Neural progenitor cell (in vitro differentiated cells): ENCODE measurements around the gene FUBP1. TPM values are rescaled to one million over a fixed set of nuclear protein-coding genes. Genes with fewer than 3 reads are reported as not detected.

ENCODE experiments used
- DNase-seq: peaks from one replicate; pipeline ENCODE4 v3.0.0-alpha.2; 2016; ENCODE audit warnings: low spot score
- H2AFZ ChIP-seq: fragments of 200-600 bp; sonication (generic); replicated peaks from 2 replicates; pipeline ENCODE4 v1.6.1; 2016; ENCODE audit warnings: antibody characterized with exemption
- H3F3A ChIP-seq: fragments of 200-600 bp; sonication (generic); 2 replicates; pipeline ENCODE4 v1.6.1; 2016; ENCODE audit warnings: antibody characterized with exemption, low read depth
- H3K27ac ChIP-seq: fragments of 200-600 bp; sonication (generic); 2 replicates; pipeline ENCODE4 v1.5.1; 2016; ENCODE audit warnings: mild to moderate bottlenecking
- H3K27me3 ChIP-seq: fragments of 200-600 bp; sonication (generic); 2 replicates; pipeline ENCODE4 v1.6.1; 2016; ENCODE audit warnings: mild to moderate bottlenecking, moderate library complexity
- H3K36me3 ChIP-seq: fragments of 200-600 bp; sonication (generic); 2 replicates; pipeline ENCODE4 v1.5.1; 2016
- H3K4me1 ChIP-seq: fragments of 200-600 bp; sonication (generic); 2 replicates; pipeline ENCODE4 v1.6.1; 2016; ENCODE audit warnings: mixed run types
- H3K4me2 ChIP-seq: fragments of 200-600 bp; sonication (generic); 2 replicates; pipeline ENCODE4 v1.6.1; 2016
- H3K4me3 ChIP-seq: fragments of 200-600 bp; sonication (generic); 2 replicates; pipeline ENCODE4 v1.5.1; 2016
- H3K79me2 ChIP-seq: fragments of 200-600 bp; sonication (generic); 2 replicates; pipeline ENCODE4 v1.6.1; 2016; ENCODE audit warnings: low read depth
- H3K9ac ChIP-seq: fragments of 200-600 bp; sonication (generic); 2 replicates; pipeline ENCODE4 v1.6.1; 2016
- H3K9me3 ChIP-seq: fragments of 200-600 bp; sonication (generic); 2 replicates; pipeline ENCODE4 v1.5.1; 2016; ENCODE audit warnings: low read depth
- H4K20me1 ChIP-seq: fragments of 200-600 bp; sonication (generic); 2 replicates; pipeline ENCODE4 v1.6.1; 2016; ENCODE audit warnings: low read depth
- H3K27ac Mint-ChIP-seq: 3 replicates; pipeline ENCODE4 v1.8.0; 2021; ENCODE audit warnings: mixed read lengths
- H3K27me3 Mint-ChIP-seq: 2 replicates; pipeline ENCODE4 v1.8.0; 2022; ENCODE audit warnings: low read depth, mild to moderate bottlenecking, inconsistent platforms, moderate library complexity, mixed read lengths; ENCODE audit not compliant: insufficient read depth
- H3K36me3 Mint-ChIP-seq: 3 replicates; pipeline ENCODE4 v1.8.0; 2021; ENCODE audit warnings: mixed read lengths
- H3K4me1 Mint-ChIP-seq: 3 replicates; pipeline ENCODE4 v1.8.0; 2021; ENCODE audit warnings: mixed read lengths
- H3K4me3 Mint-ChIP-seq: 3 replicates; pipeline ENCODE4 v1.8.0; 2021; ENCODE audit warnings: mild to moderate bottlenecking, moderate library complexity, mixed read lengths
- H3K9me3 Mint-ChIP-seq: 3 replicates; pipeline ENCODE4 v1.8.0; 2020; ENCODE audit warnings: mixed read lengths
- EZH2 ChIP-seq: fragments of 200-600 bp; sonication (generic); IDR thresholded peaks from 2 replicates; pipeline ENCODE4 v1.6.1; 2017; ENCODE audit warnings: antibody characterized with exemption, mild to moderate bottlenecking, moderate library complexity
- EZH2phosphoT487 ChIP-seq: fragments of 200-600 bp; sonication (generic); IDR thresholded peaks from 2 replicates; pipeline ENCODE4 v1.6.1; 2017; ENCODE audit warnings: antibody characterized with exemption
- total RNA-seq: library from RNA; depleted of rRNA; stranded (reverse); fragments of >200 nt; gene quantifications from 2 replicates; pipeline ENCODE4 v1.2.3, GENCODE V29; 2015; ENCODE audit warnings: low replicate concordance
- TF ChIP-seq, protein P1 (sequence below): fragments of 200-600 bp; sonication (generic); IDR thresholded peaks from 2 replicates; pipeline ENCODE4 v1.5.1; 2017; ENCODE audit warnings: antibody characterized with exemption, mild to moderate bottlenecking

Gene FUBP1
- total RNA-seq, 1 donor from 2014 or later, result 491 TPM

GRCh38 chr1:78005448-78005722, 26.5 kb upstream of the FUBP1 start:
- H3K79me2 ChIP-seq, result peaks cover 35% of the 10 kb centered on the region
- H3K27me3 Mint-ChIP-seq, result peaks cover 3% of the 10 kb centered on the region
- H3K27ac Mint-ChIP-seq, result peak overlapping the region; percentile 98
- no peaks in the 10 kb centered on the region for H3K27me3 ChIP-seq
- no peaks in the 10 kb centered on the region for H3K9me3 Mint-ChIP-seq
- H3K4me3 ChIP-seq, result peak overlapping the region; percentile 50
- H2AFZ ChIP-seq, result no peak overlapping the region
- no peaks in the 10 kb centered on the region for H4K20me1 ChIP-seq
- peaks cover 21% of the 10 kb centered on the region for H3K4me1 ChIP-seq
- H3K36me3 ChIP-seq, result no peaks in the 10 kb centered on the region
- H3K9ac ChIP-seq, result peak overlapping the region; percentile 75
- no peaks in the 10 kb centered on the region for H3K9me3 ChIP-seq
- H3K27ac ChIP-seq, result no peak overlapping the region
- H3K4me2 ChIP-seq, result peak overlapping the region; percentile 79
- peak overlapping the region; percentile 87 for H3K4me3 Mint-ChIP-seq
- H3K4me1 Mint-ChIP-seq, result peaks cover 29% of the 10 kb centered on the region
- H3K36me3 Mint-ChIP-seq, result no peaks in the 10 kb centered on the region
- no peak for DNase-seq
- H3F3A ChIP-seq, result peaks cover 34% of the 10 kb centered on the region
- TF ChIP-seq EZH2 (no peak), EZH2phosphoT487 (no peak)
- TF ChIP-seq, protein P1, sequence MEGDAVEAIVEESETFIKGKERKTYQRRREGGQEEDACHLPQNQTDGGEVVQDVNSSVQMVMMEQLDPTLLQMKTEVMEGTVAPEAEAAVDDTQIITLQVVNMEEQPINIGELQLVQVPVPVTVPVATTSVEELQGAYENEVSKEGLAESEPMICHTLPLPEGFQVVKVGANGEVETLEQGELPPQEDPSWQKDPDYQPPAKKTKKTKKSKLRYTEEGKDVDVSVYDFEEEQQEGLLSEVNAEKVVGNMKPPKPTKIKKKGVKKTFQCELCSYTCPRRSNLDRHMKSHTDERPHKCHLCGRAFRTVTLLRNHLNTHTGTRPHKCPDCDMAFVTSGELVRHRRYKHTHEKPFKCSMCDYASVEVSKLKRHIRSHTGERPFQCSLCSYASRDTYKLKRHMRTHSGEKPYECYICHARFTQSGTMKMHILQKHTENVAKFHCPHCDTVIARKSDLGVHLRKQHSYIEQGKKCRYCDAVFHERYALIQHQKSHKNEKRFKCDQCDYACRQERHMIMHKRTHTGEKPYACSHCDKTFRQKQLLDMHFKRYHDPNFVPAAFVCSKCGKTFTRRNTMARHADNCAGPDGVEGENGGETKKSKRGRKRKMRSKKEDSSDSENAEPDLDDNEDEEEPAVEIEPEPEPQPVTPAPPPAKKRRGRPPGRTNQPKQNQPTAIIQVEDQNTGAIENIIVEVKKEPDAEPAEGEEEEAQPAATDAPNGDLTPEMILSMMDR, result no peak

- peaks cover 35% of the 10 kb centered on the region for H3K79me2 ChIP-seq
- DNase-seq, result peak; percentile 81
Measured at GRCh38 chr1:78004719-78005447, 26.0 kb upstream of the FUBP1 start, which contains the start of gene DNAJB4. Gene DNAJB4, plus strand, starts transcription at chr1:78004939. Its CDS starts 172 bp downstream, at chr1:78005111.

GRCh38 chr1:78003882-78004718, 25.2 kb upstream of the FUBP1 start:
- TF ChIP-seq EZH2 (no peak), EZH2phosphoT487 (no peak)
- TF ChIP-seq, protein P1, result no peak
- peak overlapping the region; percentile 87 for H3K4me3 Mint-ChIP-seq
- Histone ChIP-seq H3K79me2 (peaks cover 35% of the 10 kb centered on the region), H3K27me3 (no peaks in the 10 kb centered on the region), H3F3A (peaks cover 34% of the 10 kb centered on the region), H2AFZ (no peak overlapping the region), H3K4me2 (peak overlapping the region; percentile 79), H3K4me1 (peaks cover 21% of the 10 kb centered on the region), H3K27ac (peak overlapping the region; percentile 95), H3K9ac (peak overlapping the region; percentile 75), H3K9me3 (no peaks in the 10 kb centered on the region), H3K4me3 (peak overlapping the region; percentile 50), H4K20me1 (no peaks in the 10 kb centered on the region), H3K36me3 (no peaks in the 10 kb centered on the region)
- H3K9me3 Mint-ChIP-seq, result no peaks in the 10 kb centered on the region
- peak overlapping the region; percentile 98 for H3K27ac Mint-ChIP-seq
- no peaks in the 10 kb centered on the region for H3K36me3 Mint-ChIP-seq
- H3K4me1 Mint-ChIP-seq, result peaks cover 29% of the 10 kb centered on the region
- DNase-seq, result peak; percentile 77
- H3K27me3 Mint-ChIP-seq, result peaks cover 3% of the 10 kb centered on the region

More at GRCh38 chr1:78004719-78005447, 26.0 kb upstream of the FUBP1 start, which contains the start of gene DNAJB4:
- Mint-ChIP-seq H3K27ac (peak within 1 kb of the TSS; percentile 98), H3K4me3 (peak within 1 kb of the TSS; percentile 87), H3K4me1 (peaks cover 29% of the 10 kb centered on the region), H3K36me3 (no peaks in the 10 kb centered on the region), H3K27me3 (peaks cover 3% of the 10 kb centered on the region), H3K9me3 (no peaks in the 10 kb centered on the region)
- H3K9ac ChIP-seq, result peak within 1 kb of the TSS; percentile 75
- H3K4me3 ChIP-seq, result peak within 1 kb of the TSS; percentile 50
- H2AFZ ChIP-seq, result no peak within 1 kb of the TSS
- H3K27me3 ChIP-seq, result no peaks in the 10 kb centered on the region
- no peaks in the 10 kb centered on the region for H3K9me3 ChIP-seq
- peaks cover 21% of the 10 kb centered on the region for H3K4me1 ChIP-seq
- peak within 1 kb of the TSS; percentile 95 for H3K27ac ChIP-seq
- TF ChIP-seq, protein P1, result no peak
- TF ChIP-seq EZH2 (no peak), EZH2phosphoT487 (no peak)
- H4K20me1 ChIP-seq, result no peaks in the 10 kb centered on the region
- peaks cover 34% of the 10 kb centered on the region for H3F3A ChIP-seq
- H3K4me2 ChIP-seq, result peak within 1 kb of the TSS; percentile 79
- H3K36me3 ChIP-seq, result no peaks in the 10 kb centered on the region
